Measurements from ENCODE around the gene ELOB. TPM values are rescaled to one million over a fixed set of nuclear protein-coding genes. Genes with fewer than 3 reads are reported as not detected.

The ELOB gene
- total and polyA plus RNA-seq, 10 of the 15 experiments (the other 5 are each of a cell fraction or from before 2014, with no cell fraction given) = 86.9 to 823 (median 263) TPM

DNA sequence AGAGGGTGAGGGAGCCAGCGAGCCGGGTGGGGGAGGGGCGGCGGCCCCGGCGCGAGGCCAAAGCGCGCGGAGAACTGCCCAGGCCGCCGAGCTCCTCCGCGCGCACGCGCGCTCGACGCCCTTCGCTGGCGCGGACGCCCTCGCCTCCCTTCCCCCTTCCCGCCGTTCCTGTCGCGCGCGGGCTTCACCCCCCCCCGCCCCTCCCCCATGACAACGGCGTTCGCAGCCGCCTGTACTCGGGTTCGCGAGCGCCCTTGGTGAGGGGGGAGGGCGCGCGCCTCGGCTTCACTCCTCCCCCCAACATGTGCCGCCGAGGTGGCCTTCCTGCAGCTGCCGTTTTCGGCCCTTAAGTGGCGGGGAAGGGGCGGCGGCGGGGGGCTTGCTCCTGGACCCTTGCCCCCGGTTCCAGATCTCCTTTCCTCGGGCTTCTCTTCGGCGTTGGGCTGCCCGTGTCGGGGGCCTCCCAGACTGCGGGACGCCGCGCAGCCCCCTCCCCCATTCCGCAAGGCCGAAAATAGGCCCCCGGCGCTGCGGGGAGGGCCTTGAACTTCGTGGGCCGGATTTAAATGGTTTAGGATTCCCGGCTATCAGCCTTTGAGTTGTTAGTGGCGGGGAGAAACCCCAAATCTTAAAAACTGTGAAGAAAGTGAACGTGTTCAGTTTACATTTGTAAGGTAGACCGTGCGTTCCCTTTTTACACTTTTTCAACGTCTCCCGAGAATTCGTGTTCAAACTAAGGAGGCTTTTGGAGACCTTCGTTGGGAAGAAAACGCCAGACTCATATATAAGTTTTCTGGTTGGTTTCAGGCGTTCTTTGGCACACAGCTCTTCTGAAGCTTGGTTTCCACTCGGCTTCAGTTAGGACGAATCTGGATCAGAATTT lies 24.0 kb downstream of the ELOB start (continued):
- TF ChIP-seq ZSCAN29 (IDR thresholded peaks at IDR 0.05) (no peak), ZNF24 (IDR thresholded peaks at IDR 0.05) (0 out of 2 replicates have a peak, but pooled peaks have one; percentile 0), ZNF217 (IDR thresholded peaks at IDR 0.05) (0 out of 2 replicates have a peak, but pooled peaks have one; percentile 41), FOS (IDR thresholded peaks at IDR 0.05; ENCODE audit: borderline replicate concordance, extremely low read depth, insufficient read length) (no peak), SMARCA5 (IDR thresholded peaks at IDR 0.05) (0 out of 2 replicates have a peak, but pooled peaks have one; percentile 22), MEF2B (IDR thresholded peaks at IDR 0.05; ENCODE audit: partially characterized antibody, poor library complexity, severe bottlenecking) (peak; percentile 46), RAD21 (IDR thresholded peaks at IDR 0.05; ENCODE audit: insufficient read depth, low read depth, low read length) (no peak), NBN (IDR thresholded peaks at IDR 0.05) (no peak), RB1 (IDR thresholded peaks at IDR 0.05; ENCODE audit: borderline replicate concordance) (no peak), TCF12 (IDR thresholded peaks at IDR 0.05; ENCODE audit: low read depth, low read length) (0 out of 2 replicates have a peak, but pooled peaks have one; percentile 37), HCFC1 (IDR thresholded peaks at IDR 0.05; ENCODE audit: low read length) (no peak), WRNIP1 (IDR thresholded peaks at IDR 0.05; ENCODE audit: borderline replicate concordance, low read depth, low read length) (no peak), NR2C2 (IDR thresholded peaks at IDR 0.05; ENCODE audit: borderline replicate concordance, control insufficient read depth, insufficient read length, low read depth) (no peak), FOXM1 (IDR thresholded peaks at IDR 0.05; ENCODE audit: low read depth, low read length) (0 out of 2 replicates have a peak, but pooled peaks have one; percentile 13), CBX5 (IDR thresholded peaks at IDR 0.05; ENCODE audit: low read depth) (no peak), HDGF (IDR thresholded peaks at IDR 0.05) (no peak), NRF1 (conservative IDR thresholded peaks at IDR 0.05; ENCODE audit: low read depth, low read length) (0 out of 2 replicates have a peak, but pooled peaks have one; percentile 21), MYC (IDR thresholded peaks at IDR 0.05; ENCODE audit: insufficient read depth, insufficient read length, insufficient replicate concordance, low read length, severe bottlenecking) (peak; percentile 33), CEBPB (IDR thresholded peaks at IDR 0.05; ENCODE audit: borderline replicate concordance in 1 of 2, low read depth in 2 of 2, low read length in 2 of 2) (no peak), KAT2A (conservative IDR thresholded peaks at IDR 0.05; ENCODE audit: control insufficient read depth, low read depth, low read length) (no peak), CREB1 (IDR thresholded peaks at IDR 0.05; ENCODE audit: low read depth) (no peak; the same call in 1 of the 2 replicates), SREBF1 (IDR thresholded peaks at IDR 0.05; ENCODE audit: low read length) (no peak)
- TF ChIP-seq, protein P1, sequence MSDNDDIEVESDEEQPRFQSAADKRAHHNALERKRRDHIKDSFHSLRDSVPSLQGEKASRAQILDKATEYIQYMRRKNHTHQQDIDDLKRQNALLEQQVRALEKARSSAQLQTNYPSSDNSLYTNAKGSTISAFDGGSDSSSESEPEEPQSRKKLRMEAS (IDR thresholded peaks at IDR 0.05; ENCODE audit: low read depth, low read length) = peak; percentile 49
- TF ChIP-seq, protein P2, sequence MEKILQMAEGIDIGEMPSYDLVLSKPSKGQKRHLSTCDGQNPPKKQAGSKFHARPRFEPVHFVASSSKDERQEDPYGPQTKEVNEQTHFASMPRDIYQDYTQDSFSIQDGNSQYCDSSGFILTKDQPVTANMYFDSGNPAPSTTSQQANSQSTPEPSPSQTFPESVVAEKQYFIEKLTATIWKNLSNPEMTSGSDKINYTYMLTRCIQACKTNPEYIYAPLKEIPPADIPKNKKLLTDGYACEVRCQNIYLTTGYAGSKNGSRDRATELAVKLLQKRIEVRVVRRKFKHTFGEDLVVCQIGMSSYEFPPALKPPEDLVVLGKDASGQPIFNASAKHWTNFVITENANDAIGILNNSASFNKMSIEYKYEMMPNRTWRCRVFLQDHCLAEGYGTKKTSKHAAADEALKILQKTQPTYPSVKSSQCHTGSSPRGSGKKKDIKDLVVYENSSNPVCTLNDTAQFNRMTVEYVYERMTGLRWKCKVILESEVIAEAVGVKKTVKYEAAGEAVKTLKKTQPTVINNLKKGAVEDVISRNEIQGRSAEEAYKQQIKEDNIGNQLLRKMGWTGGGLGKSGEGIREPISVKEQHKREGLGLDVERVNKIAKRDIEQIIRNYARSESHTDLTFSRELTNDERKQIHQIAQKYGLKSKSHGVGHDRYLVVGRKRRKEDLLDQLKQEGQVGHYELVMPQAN (conservative IDR thresholded peaks at IDR 0.05) = peak; percentile 24
- TF ChIP-seq, protein P3, sequence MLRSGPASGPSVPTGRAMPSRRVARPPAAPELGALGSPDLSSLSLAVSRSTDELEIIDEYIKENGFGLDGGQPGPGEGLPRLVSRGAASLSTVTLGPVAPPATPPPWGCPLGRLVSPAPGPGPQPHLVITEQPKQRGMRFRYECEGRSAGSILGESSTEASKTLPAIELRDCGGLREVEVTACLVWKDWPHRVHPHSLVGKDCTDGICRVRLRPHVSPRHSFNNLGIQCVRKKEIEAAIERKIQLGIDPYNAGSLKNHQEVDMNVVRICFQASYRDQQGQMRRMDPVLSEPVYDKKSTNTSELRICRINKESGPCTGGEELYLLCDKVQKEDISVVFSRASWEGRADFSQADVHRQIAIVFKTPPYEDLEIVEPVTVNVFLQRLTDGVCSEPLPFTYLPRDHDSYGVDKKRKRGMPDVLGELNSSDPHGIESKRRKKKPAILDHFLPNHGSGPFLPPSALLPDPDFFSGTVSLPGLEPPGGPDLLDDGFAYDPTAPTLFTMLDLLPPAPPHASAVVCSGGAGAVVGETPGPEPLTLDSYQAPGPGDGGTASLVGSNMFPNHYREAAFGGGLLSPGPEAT (IDR thresholded peaks at IDR 0.05; ENCODE audit: low read depth) = 0 out of 2 replicates have a peak, but pooled peaks have one; percentile 9
- TF ChIP-seq, protein P4, sequence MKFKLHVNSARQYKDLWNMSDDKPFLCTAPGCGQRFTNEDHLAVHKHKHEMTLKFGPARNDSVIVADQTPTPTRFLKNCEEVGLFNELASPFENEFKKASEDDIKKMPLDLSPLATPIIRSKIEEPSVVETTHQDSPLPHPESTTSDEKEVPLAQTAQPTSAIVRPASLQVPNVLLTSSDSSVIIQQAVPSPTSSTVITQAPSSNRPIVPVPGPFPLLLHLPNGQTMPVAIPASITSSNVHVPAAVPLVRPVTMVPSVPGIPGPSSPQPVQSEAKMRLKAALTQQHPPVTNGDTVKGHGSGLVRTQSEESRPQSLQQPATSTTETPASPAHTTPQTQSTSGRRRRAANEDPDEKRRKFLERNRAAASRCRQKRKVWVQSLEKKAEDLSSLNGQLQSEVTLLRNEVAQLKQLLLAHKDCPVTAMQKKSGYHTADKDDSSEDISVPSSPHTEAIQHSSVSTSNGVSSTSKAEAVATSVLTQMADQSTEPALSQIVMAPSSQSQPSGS (IDR thresholded peaks at IDR 0.05; ENCODE audit: low read length) = no peak
